Heart right ventricle (tissue), 16 donors: ENCODE results near the gene MCL1. TPM values are rescaled to one million over a fixed set of nuclear protein-coding genes. Genes with fewer than 3 reads are reported as not detected.
A peak's percentile ranks its signal among the peaks of the same experiment; 100 is the strongest.

ENCODE experiments used
- ATAC-seq, 8 donors: fragments of 200-7000 bp; cut with Tn5 transposase; one replicate each; pipeline ENCODE4 v1.9.1; 2020; ENCODE audit warnings: mild to moderate bottlenecking in 8 of 8, moderate library complexity in 8 of 8, moderate number of reproducible peaks in 1 of 8
- DNase-seq, 2 donors: peaks; one replicate each; pipeline ENCODE4 v3.0.0-alpha.2; 2020
- H3K27ac ChIP-seq, 10 donors: fragments of 200-600 bp; sonication (generic) in 2 of 10; one replicate each; pipeline versions ENCODE4 v1.5.0 to v1.8.0; 2020 to 2022; ENCODE audit warnings: mild to moderate bottlenecking in 3 of 10
- H3K27me3 ChIP-seq, 7 donors: fragments of 200-600 bp; one replicate each; pipeline ENCODE4 v1.8.0; 2021 to 2022; ENCODE audit warnings: mild to moderate bottlenecking in 2 of 7
- H3K36me3 ChIP-seq, 9 donors: fragments of 200-600 bp; sonication (generic) in 1 of 9; one replicate each; pipeline versions ENCODE4 v1.5.0 to v1.8.0; 2020 to 2022; ENCODE audit warnings: mild to moderate bottlenecking in 2 of 9
- H3K4me1 ChIP-seq, 9 donors: fragments of 200-600 bp; sonication (generic) in 1 of 9; one replicate each; pipeline versions ENCODE4 v1.5.0 to v1.8.0; 2020 to 2022; ENCODE audit warnings: mild to moderate bottlenecking in 4 of 9
- H3K4me3 ChIP-seq, 10 donors: fragments of 200-600 bp; sonication (generic) in 2 of 10; one replicate each; pipeline versions ENCODE4 v1.5.0 to v1.8.0; 2020 to 2022; ENCODE audit warnings: mild to moderate bottlenecking in 7 of 10, moderate library complexity in 2 of 10
- H3K9me3 ChIP-seq, 11 donors: fragments of 200-600 bp in 10 of 11; sonication (generic) in 2 of 11; one replicate each; pipeline versions ENCODE4 v1.5.0 to v1.8.0; 2013 to 2022; ENCODE audit warnings: mild to moderate bottlenecking in 2 of 11, control low read depth in 1 of 11, moderate library complexity in 1 of 11
- WGBS, 2 donors: extraction: QIAGEN DNeasy Blood & Tissue Kit; methylation state at CpG; one replicate each; pipeline ENCODE4 v1.1.7; 2013; ENCODE audit warnings: inconsistent platforms in 1 of 2; 5-methylcytosine and 5-hydroxymethylcytosine counted together
- intact Hi-C, 10 donors: fragments of 100-400 bp; cut with DNase I; formaldehyde crosslinking; loops; one replicate each; pipeline versions ENCODE4 v1.11.1 to v1.14.2; 2022
- polyA plus RNA-seq, 2 donors: library from polyadenylated mRNA; stranded (reverse); fragments of 200-250 nt; gene quantifications; one replicate each; pipeline ENCODE4 v1.2.3, GENCODE V29; 2013
- total RNA-seq, 10 donors: library from RNA; stranded (reverse); fragmentation: NEBNext Ultra II Directional in 3 of 10; extraction: Animal tissue kit (Norgen Biotek cat#: 25700) in 3 of 10; gene quantifications; one replicate each; pipeline versions ENCODE4 v1.2.1 to v1.2.4, GENCODE V29; 2021 to 2023
- TF ChIP-seq, protein P1 (sequence below), 9 donors: fragments of 200-600 bp; sonication (generic) in 2 of 9; IDR thresholded peaks; one replicate each; pipeline versions ENCODE4 v1.5.0 to v1.8.0; 2021 to 2022; ENCODE audit warnings: antibody characterized with exemption in 9 of 9, mild to moderate bottlenecking in 5 of 9, moderate library complexity in 1 of 9
- donor health status: Arrhythmogenic right ventricular cardiomyopathy.
- donor health status: ischemic (EF 13 %, LVEDD 7.1; RV severe dilation, severe dysfunction).
- donor health status: healthy with polysubstance abuse.
- donor health status: DM: no; HTN: yes; CAD: no.
- donor health status: DM: no; HTN: no; CAD: no.
- donor health status: ischemic (EF 25% LVEDD 6.9; RV normal size, moderate dysfunction).
- donor health status: ischemic (EF 25% LVEDD 5.7; RV mildly dilated, moderate dysfunction).
- donor health status: healthy.
- donor health status: DM: yes; HTN: yes; CAD: no.
- donor health status: Ischemic cardiomyopathy.
- donor health status: ischemic (EF 35%, LVEDD 5.7; RV mildly dilated, moderate dysfunction).
- donor health status: nonischemic (EF 11% LVEDD 7.7; RV severe dilation, severe dysfunction).
- donor health status: DM: yes; HTN: yes; CAD: no.
- donor health status: PGD.
- donor health status: ischemic (EF 29% LVEDD 5.4; RV normal size, mild dysfunction).
- donor health status: nonischemic (EF 23%, LVEDD 6.1; RV moderate dilation, normal function).

MCL1 gene
- total and polyA plus RNA-seq, 12 donors: 54.3 to 155 (median 115) TPM

DNA sequence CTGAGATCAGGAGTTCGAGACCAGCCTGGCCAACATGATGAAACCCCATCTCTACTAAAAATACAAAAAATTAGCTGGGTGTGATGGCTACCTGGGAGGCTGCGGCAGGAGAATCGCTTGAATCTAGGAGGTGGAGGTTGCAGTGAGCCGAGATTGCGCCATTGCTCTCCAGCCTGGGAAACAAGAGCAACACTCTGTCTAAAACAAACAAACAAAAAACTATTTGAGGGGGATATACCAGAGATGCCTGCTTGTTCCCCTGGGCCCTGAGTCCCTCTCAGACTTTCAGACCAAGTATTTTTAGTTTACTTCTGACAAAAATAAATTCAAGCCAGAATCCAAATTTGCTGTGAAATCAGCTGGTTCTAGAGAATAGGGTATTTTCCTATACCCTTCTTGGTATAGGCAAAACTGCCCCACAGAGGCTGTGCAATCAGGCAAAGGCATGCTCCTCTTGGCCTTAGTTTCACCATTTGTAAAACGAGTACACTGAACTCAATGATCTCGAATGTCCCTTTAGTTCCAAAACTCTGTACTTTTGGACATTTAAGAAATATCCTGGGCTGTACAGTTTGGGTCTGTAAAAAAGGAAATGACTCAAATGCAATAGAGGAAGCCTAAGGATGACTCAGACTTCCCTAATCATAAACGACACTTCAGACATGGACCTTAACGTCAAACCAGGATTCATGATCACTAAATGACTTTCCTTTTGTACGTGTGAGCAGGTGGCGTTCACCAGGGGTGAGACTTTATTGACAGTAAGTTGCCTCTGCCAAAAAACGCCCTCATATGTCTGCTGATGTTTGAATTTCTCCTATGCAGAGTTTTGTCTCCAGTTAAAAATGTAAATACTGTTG is 33.9 kb upstream of the MCL1 start:
- TF ChIP-seq, protein P1, sequence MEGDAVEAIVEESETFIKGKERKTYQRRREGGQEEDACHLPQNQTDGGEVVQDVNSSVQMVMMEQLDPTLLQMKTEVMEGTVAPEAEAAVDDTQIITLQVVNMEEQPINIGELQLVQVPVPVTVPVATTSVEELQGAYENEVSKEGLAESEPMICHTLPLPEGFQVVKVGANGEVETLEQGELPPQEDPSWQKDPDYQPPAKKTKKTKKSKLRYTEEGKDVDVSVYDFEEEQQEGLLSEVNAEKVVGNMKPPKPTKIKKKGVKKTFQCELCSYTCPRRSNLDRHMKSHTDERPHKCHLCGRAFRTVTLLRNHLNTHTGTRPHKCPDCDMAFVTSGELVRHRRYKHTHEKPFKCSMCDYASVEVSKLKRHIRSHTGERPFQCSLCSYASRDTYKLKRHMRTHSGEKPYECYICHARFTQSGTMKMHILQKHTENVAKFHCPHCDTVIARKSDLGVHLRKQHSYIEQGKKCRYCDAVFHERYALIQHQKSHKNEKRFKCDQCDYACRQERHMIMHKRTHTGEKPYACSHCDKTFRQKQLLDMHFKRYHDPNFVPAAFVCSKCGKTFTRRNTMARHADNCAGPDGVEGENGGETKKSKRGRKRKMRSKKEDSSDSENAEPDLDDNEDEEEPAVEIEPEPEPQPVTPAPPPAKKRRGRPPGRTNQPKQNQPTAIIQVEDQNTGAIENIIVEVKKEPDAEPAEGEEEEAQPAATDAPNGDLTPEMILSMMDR (IDR thresholded peaks at IDR 0.05): no peak
- peak overlapping the region; percentile 68 to 96 (median 84) for H3K27ac ChIP-seq
- peaks cover 9 to 80% (median 53%) of the 10 kb centered on the region in 9 donors for H3K4me1 ChIP-seq
- 48 to 58% methylated on average over 12 of the region's 12 CpGs for WGBS, 2 donors
- ATAC-seq: peak; percentile 59 to 85 (median 75)
- DNase-seq: peak in 1 of 2 donors; percentile 71
- peaks cover 0 to 40% (median 17%) of the 10 kb centered on the region in 9 donors for H3K36me3 ChIP-seq
- H3K9me3 ChIP-seq: no peaks in the 10 kb centered on the region
- H3K27me3 ChIP-seq: no peaks in the 10 kb centered on the region
- intact Hi-C loops: loop anchor here in 2 of 10 donors (2.0 to 5.0 kb wide), 3 partner anchors 34 to 52 kb away; partner anchors contain the start of gene MCL1 (in 2 of the 2)
- peak overlapping the region in 4 of 10 donors; percentile 3 to 34 (median 18) for H3K4me3 ChIP-seq

DNA sequence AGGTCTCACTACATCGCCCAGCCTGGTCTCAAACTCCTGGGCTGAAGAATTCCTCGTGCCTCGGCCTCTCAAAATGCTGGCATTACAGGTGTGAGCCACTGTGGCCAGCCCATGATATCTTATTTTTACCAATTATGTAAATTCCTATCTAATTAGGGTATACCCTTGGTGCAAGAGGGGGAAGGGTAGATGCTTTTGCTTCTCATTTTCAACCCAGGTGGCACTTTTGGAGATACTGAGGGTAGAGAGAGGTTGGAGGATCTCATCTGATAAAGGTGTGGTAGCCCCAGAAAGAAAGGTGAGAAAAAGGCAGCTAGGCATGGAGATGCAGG is 32.6 kb upstream of the MCL1 start:
- no peak for ATAC-seq
- no peak for DNase-seq
- WGBS, 2 donors: 98% methylated on average over 3 of the region's 3 CpGs
- Histone ChIP-seq H3K4me1 (peaks cover 9 to 78% (median 53%) of the 10 kb centered on the region in 9 donors), H3K36me3 (peaks cover 0 to 28% (median 9%) of the 10 kb centered on the region in 9 donors), H3K27ac (peak overlapping the region; percentile 68 to 96 (median 84)), H3K4me3 (peak overlapping the region in 2 of 10 donors; percentile 10 to 20), H3K27me3 (no peaks in the 10 kb centered on the region), H3K9me3 (no peaks in the 10 kb centered on the region)
- intact Hi-C loops: loop anchor here in 2 of 10 donors (2.0 to 5.0 kb wide), 3 partner anchors 33 to 51 kb away; partner anchors contain the start of gene MCL1 (in 2 of the 2)
- TF ChIP-seq, protein P1 (IDR thresholded peaks at IDR 0.05): no peak

DNA sequence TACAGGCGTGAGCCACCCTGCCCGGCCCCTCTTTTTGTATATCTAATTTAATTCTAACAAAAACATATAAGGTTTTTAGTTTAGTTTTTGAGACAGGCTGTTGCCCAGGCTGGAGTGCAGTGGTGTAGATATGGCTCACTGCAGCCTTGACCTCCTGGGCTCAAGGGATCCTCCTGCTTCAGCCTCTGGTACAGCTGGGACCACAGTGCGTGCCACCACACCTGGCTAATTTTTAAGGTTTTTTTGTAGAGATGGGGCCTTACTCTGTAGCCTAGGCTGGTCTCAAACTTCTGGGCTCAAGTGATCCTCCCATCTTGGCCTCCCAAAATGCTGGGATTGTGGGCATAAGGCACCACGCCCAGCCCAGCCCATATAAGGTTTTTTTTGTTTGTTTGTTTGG is 31.2 kb upstream of the MCL1 start:
- no peaks in the 10 kb centered on the region for H3K9me3 ChIP-seq
- no peak for ATAC-seq
- TF ChIP-seq, protein P1 (IDR thresholded peaks at IDR 0.05): no peak

DNA sequence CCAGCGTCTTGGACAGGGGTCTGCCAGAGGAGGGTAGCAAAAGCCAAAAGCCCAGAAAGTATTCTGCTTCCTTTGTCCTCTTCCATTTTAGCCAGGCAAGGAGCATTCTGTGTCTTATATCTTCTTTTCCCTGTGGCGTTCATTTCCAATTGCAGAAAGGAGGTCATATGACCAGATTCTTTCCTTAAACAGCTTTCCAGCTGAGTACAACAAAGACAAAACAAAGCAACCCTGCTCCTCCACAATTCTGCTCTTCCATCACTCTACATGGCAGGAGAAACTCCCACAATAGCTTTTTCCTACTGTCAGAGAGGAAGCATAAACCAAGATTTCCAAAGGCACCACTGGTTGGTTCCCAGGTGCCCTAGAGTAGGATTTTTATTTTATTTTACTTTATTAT is 30.3 kb upstream of the MCL1 start:
- Histone ChIP-seq H3K27ac (peak overlapping the region; percentile 7 to 96 (median 84)), H3K4me3 (no peak overlapping the region), H3K9me3 (no peaks in the 10 kb centered on the region), H3K27me3 (no peaks in the 10 kb centered on the region), H3K36me3 (peaks cover 0 to 10% (median 0%) of the 10 kb centered on the region in 9 donors), H3K4me1 (peaks cover 9 to 68% (median 54%) of the 10 kb centered on the region in 9 donors)
- intact Hi-C loops: loop anchor here in 1 of 10 donors (5.0 kb wide), 1 partner anchor 32 kb away; the partner anchor contains the start of gene MCL1
- DNase-seq (no peak), ATAC-seq (no peak)
- TF ChIP-seq, protein P1 (IDR thresholded peaks at IDR 0.05): no peak
- WGBS, 2 donors: 30 to 34% methylated on average over 2 of the region's 2 CpGs

More for the DNA sequence above, 31.2 kb upstream of the MCL1 start:
- Histone ChIP-seq H3K27me3 (no peaks in the 10 kb centered on the region), H3K27ac (peak overlapping the region; percentile 68 to 96 (median 84)), H3K4me1 (peaks cover 9 to 68% (median 53%) of the 10 kb centered on the region in 9 donors), H3K36me3 (peaks cover 0 to 15% (median 4%) of the 10 kb centered on the region in 9 donors), H3K4me3 (no peak overlapping the region)
- intact Hi-C loops: loop anchor here in 1 of 10 donors (5.0 kb wide), 1 partner anchor 33 kb away; the partner anchor contains the start of gene MCL1
- WGBS, 2 donors: 97 to 98% methylated on average over 4 of the region's 4 CpGs
- no peak for DNase-seq
